ENCODE measurements around the gene XPR1.

Gene XPR1

DNA sequence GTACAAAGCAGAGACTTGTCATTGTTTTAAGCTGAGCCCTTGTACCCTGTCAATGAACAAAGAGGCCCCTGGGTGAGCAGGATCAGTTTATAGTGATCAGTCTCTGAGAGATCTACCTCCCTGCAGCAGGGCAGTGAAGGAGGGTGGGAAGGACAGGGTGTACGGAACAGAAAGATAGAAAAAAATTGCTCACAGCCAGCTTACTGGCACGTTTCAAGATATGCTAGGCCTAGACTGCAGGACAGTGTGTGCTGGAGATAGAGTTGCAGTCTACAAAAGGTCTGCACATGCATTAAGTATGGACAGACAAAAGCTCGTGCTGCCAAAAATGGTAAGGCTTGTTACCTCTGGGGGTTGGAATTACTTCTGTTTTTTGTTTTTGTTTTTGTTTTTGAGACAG, 38.4 kb upstream of the XPR1 start:
- TF ChIP-seq CTCF (IDR thresholded peaks at IDR 0.05; ENCODE audit: control extremely low read depth, extremely low read depth, low read depth, missing control alignments), result no peak
- DNase-seq (ENCODE audit: extremely low spot score), result no peak
- CTCF ChIA-PET, result interaction anchor here (0.8 kb wide), 1 partner anchor 269 kb away, joined by 3 read pairs; no protein-coding TSS in a partner anchor
- POLR2A ChIA-PET, result no interaction called here

GRCh38 chr1:180594723-180595122, 37.1 kb upstream of the XPR1 start:
- ChIA-PET POLR2A (no interaction called here), CTCF (interaction anchor here (1.1 to 2.1 kb wide), 4 partner anchors 12 to 45 kb away, joined by 3 to 8 read pairs (median 3); no protein-coding TSS in a partner anchor)
- TF ChIP-seq CTCF (IDR thresholded peaks at IDR 0.05; ENCODE audit: control extremely low read depth, extremely low read depth, low read depth, missing control alignments), result no peak
- no peak for DNase-seq (ENCODE audit: extremely low spot score)

DNA sequence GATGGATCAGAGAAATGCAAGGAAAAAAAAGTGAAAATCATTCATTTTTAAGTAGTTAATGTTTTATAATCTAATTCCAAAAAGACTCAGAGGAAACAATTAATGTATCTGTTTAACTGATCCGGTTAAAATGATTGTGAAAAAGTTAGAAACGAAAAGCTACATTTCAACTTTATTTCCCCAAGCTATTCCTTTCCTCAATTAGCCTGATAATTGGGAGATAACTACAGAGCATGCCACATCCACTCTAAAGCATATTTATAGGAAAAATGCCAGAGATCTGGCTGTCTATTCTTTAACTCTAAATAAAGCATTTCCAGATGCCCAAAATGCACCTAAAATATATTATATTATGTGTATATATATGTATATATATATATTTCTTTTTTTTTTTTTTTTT, 35.9 kb upstream of the XPR1 start:
- ChIA-PET CTCF (interaction anchor here (0.7 to 2.1 kb wide), 4 partner anchors 9 to 240 kb away, joined by 3 to 8 read pairs (median 3); no protein-coding TSS in a partner anchor), POLR2A (no interaction called here)
- DNase-seq (ENCODE audit: extremely low spot score), result no peak
- TF ChIP-seq CTCF (IDR thresholded peaks at IDR 0.05; ENCODE audit: control extremely low read depth, extremely low read depth, low read depth, missing control alignments), result no peak

DNA sequence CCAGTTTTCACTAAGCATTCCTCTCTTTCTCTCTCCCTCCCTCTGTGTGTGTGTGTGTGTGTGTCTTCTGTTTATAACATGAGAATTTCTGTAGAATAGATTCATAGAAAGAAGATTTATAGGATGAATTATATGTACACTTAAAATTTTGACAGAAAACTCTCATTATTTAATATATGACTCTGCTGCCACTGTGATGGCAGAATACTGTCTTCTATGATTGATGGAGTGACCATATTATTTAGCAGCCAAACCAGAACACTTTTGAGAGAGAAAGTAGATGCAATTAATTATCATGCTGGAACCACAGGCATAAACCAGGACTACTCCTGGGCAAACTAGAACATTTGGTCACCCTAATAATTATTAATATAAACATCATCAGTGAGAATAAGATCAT, 34.3 kb upstream of the XPR1 start:
- no peak for DNase-seq (ENCODE audit: extremely low spot score)
- ChIA-PET CTCF (no interaction called here), POLR2A (no interaction called here)
- TF ChIP-seq CTCF (IDR thresholded peaks at IDR 0.05; ENCODE audit: control extremely low read depth, extremely low read depth, low read depth, missing control alignments), result no peak

DNA sequence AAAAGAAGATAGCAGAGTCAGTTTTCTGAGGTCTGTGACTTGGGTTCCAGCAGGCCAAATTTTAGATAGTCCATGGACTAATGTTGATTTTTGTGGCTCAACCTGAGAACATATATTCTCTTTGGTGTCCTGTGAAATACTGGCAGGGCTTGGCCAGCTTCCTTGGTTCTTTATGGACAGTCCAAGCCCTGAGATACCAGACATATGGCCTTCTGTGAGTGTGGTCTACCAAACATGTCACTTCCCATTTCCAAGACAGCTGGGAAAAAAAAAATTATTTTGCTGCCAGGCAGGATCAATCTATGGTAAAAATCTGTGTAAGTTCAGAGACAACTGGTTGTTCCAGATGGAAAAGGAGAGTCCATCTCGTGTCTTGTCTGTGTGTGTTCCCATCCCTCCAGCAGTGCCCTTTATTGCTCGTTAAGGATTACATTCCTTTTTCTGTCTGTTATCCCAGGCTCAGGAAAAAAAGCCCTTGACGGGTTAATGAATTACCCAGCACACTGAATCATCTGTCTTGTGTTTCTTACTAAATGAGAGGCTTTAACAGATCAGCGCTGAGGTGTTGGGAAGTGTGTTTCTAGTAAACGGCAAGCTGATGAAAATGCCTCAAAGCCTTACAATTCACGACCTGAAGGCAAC, 33.4 kb upstream of the XPR1 start:
- ChIA-PET POLR2A (no interaction called here), CTCF (no interaction called here)
- no peak for DNase-seq (ENCODE audit: extremely low spot score)
- TF ChIP-seq CTCF (IDR thresholded peaks at IDR 0.05; ENCODE audit: control extremely low read depth, extremely low read depth, low read depth, missing control alignments), result no peak

- CTCF ChIA-PET, result interaction anchor here (1.7 kb wide), 1 partner anchor 18 kb away, joined by 5 read pairs; no protein-coding TSS in a partner anchor
- DNase-seq (ENCODE audit: extremely low spot score), result no peak
- no peak for TF ChIP-seq CTCF (IDR thresholded peaks at IDR 0.05; ENCODE audit: control extremely low read depth, extremely low read depth, low read depth, missing control alignments)
- POLR2A ChIA-PET, result no interaction called here
Measured at GRCh38 chr1:180600343-180600742, 31.5 kb upstream of the XPR1 start.

All from GM10248 (cell line).